ENCODE data around the gene PLCD3.

Gene PLCD3

GRCh38 chr17:45118691-45119090 lies 13.6 kb downstream of the PLCD3 start:
- no peaks in the 10 kb centered on the region for H3K36me3 ChIP-seq (ENCODE audit: control insufficient read depth, insufficient read depth, low read length)
- H3K27ac ChIP-seq (ENCODE audit: low read depth, low read length), result no peak overlapping the region
- H3K9ac ChIP-seq (ENCODE audit: low read length), result no peak overlapping the region
- H3K79me1 ChIP-seq (ENCODE audit: low read length), result no peaks in the 10 kb centered on the region
- no peak for DNase-seq
- H3K27me3 ChIP-seq (ENCODE audit: insufficient read depth, low read length, poor library complexity), result no peaks in the 10 kb centered on the region
- H4K8ac ChIP-seq (ENCODE audit: low read depth, low read length), result no peak overlapping the region
- H3K4me1 ChIP-seq (ENCODE audit: control insufficient read depth, low read depth, low read length), result no peaks in the 10 kb centered on the region
- H2AK5ac ChIP-seq (ENCODE audit: low read length), result no peak overlapping the region
- no peak overlapping the region for H3K18ac ChIP-seq (ENCODE audit: low read length)
- H3K4me3 ChIP-seq (ENCODE audit: low read length), result no peak overlapping the region
- no peak overlapping the region for H3K4ac ChIP-seq (ENCODE audit: low read depth, low read length)
- no peak overlapping the region for H4K5ac ChIP-seq (ENCODE audit: low read length)
- no peak overlapping the region for H3K56ac ChIP-seq (ENCODE audit: low read length)
- H3K4me2 ChIP-seq (ENCODE audit: low read length), result no peak overlapping the region
- no peak overlapping the region for H2BK15ac ChIP-seq (replicated peaks; ENCODE audit: low read depth)
- H2BK120ac ChIP-seq (ENCODE audit: low read depth, low read length), result no peak overlapping the region
- WGBS (ENCODE audit: extremely low coverage, insufficient coverage, low lambda C conversion rate), result no CpG with 5 or more reads among the region's 23 CpGs
- no peaks in the 10 kb centered on the region for H3K79me2 ChIP-seq (ENCODE audit: control insufficient read depth, insufficient read depth, low read length)
- no peak overlapping the region for H3K23ac ChIP-seq (ENCODE audit: low read length)
- no peak overlapping the region for H2BK5ac ChIP-seq (ENCODE audit: low read length)

GRCh38 chr17:45117848-45118646 lies 14.3 kb downstream of the PLCD3 start:
- H3K79me2 ChIP-seq (ENCODE audit: control insufficient read depth, insufficient read depth, low read length), result no peaks in the 10 kb centered on the region
- no peak overlapping the region for H3K56ac ChIP-seq (ENCODE audit: low read length)
- H3K4ac ChIP-seq (ENCODE audit: low read depth, low read length), result no peak overlapping the region
- no peak for DNase-seq
- H2BK15ac ChIP-seq (replicated peaks; ENCODE audit: low read depth), result no peak overlapping the region
- no peaks in the 10 kb centered on the region for H3K36me3 ChIP-seq (ENCODE audit: control insufficient read depth, insufficient read depth, low read length)
- H3K27ac ChIP-seq (ENCODE audit: low read depth, low read length), result no peak overlapping the region
- H2BK5ac ChIP-seq (ENCODE audit: low read length), result no peak overlapping the region
- H3K79me1 ChIP-seq (ENCODE audit: low read length), result no peaks in the 10 kb centered on the region
- H3K18ac ChIP-seq (ENCODE audit: low read length), result no peak overlapping the region
- no CpG with 5 or more reads among the region's 20 CpGs for WGBS (ENCODE audit: extremely low coverage, insufficient coverage, low lambda C conversion rate)
- H3K4me2 ChIP-seq (ENCODE audit: low read length), result no peak overlapping the region
- no peak overlapping the region for H3K9ac ChIP-seq (ENCODE audit: low read length)
- no peaks in the 10 kb centered on the region for H3K27me3 ChIP-seq (ENCODE audit: insufficient read depth, low read length, poor library complexity)
- H3K23ac ChIP-seq (ENCODE audit: low read length), result no peak overlapping the region
- no peak overlapping the region for H2BK120ac ChIP-seq (ENCODE audit: low read depth, low read length)
- H3K4me3 ChIP-seq (ENCODE audit: low read length), result no peak overlapping the region
- no peak overlapping the region for H4K8ac ChIP-seq (ENCODE audit: low read depth, low read length)
- H2AK5ac ChIP-seq (ENCODE audit: low read length), result no peak overlapping the region
- H3K4me1 ChIP-seq (ENCODE audit: control insufficient read depth, low read depth, low read length), result no peaks in the 10 kb centered on the region
- H4K5ac ChIP-seq (ENCODE audit: low read length), result no peak overlapping the region

- H3K4me3 ChIP-seq (ENCODE audit: low read length), result no peak overlapping the region
- no peaks in the 10 kb centered on the region for H3K4me1 ChIP-seq (ENCODE audit: control insufficient read depth, low read depth, low read length)
- H3K79me2 ChIP-seq (ENCODE audit: control insufficient read depth, insufficient read depth, low read length), result no peaks in the 10 kb centered on the region
- no peak overlapping the region for H3K56ac ChIP-seq (ENCODE audit: low read length)
- H2BK5ac ChIP-seq (ENCODE audit: low read length), result no peak overlapping the region
- no peak for DNase-seq
- WGBS (ENCODE audit: extremely low coverage, insufficient coverage, low lambda C conversion rate), result no CpG with 5 or more reads among the region's 4 CpGs
- no peaks in the 10 kb centered on the region for H3K27me3 ChIP-seq (ENCODE audit: insufficient read depth, low read length, poor library complexity)
- H2BK120ac ChIP-seq (ENCODE audit: low read depth, low read length), result no peak overlapping the region
- no peak overlapping the region for H3K4me2 ChIP-seq (ENCODE audit: low read length)
- H3K23ac ChIP-seq (ENCODE audit: low read length), result no peak overlapping the region
- no peak overlapping the region for H3K4ac ChIP-seq (ENCODE audit: low read depth, low read length)
- H3K79me1 ChIP-seq (ENCODE audit: low read length), result no peaks in the 10 kb centered on the region
- H3K9ac ChIP-seq (ENCODE audit: low read length), result no peak overlapping the region
- H2AK5ac ChIP-seq (ENCODE audit: low read length), result no peak overlapping the region
- no peak overlapping the region for H4K5ac ChIP-seq (ENCODE audit: low read length)
- H2BK15ac ChIP-seq (replicated peaks; ENCODE audit: low read depth), result no peak overlapping the region
- H3K27ac ChIP-seq (ENCODE audit: low read depth, low read length), result no peak overlapping the region
- no peaks in the 10 kb centered on the region for H3K36me3 ChIP-seq (ENCODE audit: control insufficient read depth, insufficient read depth, low read length)
- H4K8ac ChIP-seq (ENCODE audit: low read depth, low read length), result no peak overlapping the region
- no peak overlapping the region for H3K18ac ChIP-seq (ENCODE audit: low read length)
Observed at GRCh38 chr17:45117334-45117733, 15.0 kb downstream of the PLCD3 start.

GRCh38 chr17:45116434-45117016 lies 15.8 kb downstream of the PLCD3 start:
- no peak for DNase-seq
- no peak overlapping the region for H3K23ac ChIP-seq (ENCODE audit: low read length)
- H3K27me3 ChIP-seq (ENCODE audit: insufficient read depth, low read length, poor library complexity), result no peaks in the 10 kb centered on the region
- H4K5ac ChIP-seq (ENCODE audit: low read length), result no peak overlapping the region
- H3K27ac ChIP-seq (ENCODE audit: low read depth, low read length), result no peak overlapping the region
- H3K36me3 ChIP-seq (ENCODE audit: control insufficient read depth, insufficient read depth, low read length), result no peaks in the 10 kb centered on the region
- no peak overlapping the region for H3K4me2 ChIP-seq (ENCODE audit: low read length)
- no peak overlapping the region for H3K4ac ChIP-seq (ENCODE audit: low read depth, low read length)
- no peak overlapping the region for H3K18ac ChIP-seq (ENCODE audit: low read length)
- no peak overlapping the region for H2BK15ac ChIP-seq (replicated peaks; ENCODE audit: low read depth)
- no peak overlapping the region for H3K4me3 ChIP-seq (ENCODE audit: low read length)
- H2BK5ac ChIP-seq (ENCODE audit: low read length), result no peak overlapping the region
- no peaks in the 10 kb centered on the region for H3K79me2 ChIP-seq (ENCODE audit: control insufficient read depth, insufficient read depth, low read length)
- H3K79me1 ChIP-seq (ENCODE audit: low read length), result no peaks in the 10 kb centered on the region
- no peak overlapping the region for H2BK120ac ChIP-seq (ENCODE audit: low read depth, low read length)
- H3K4me1 ChIP-seq (ENCODE audit: control insufficient read depth, low read depth, low read length), result no peaks in the 10 kb centered on the region
- no CpG with 5 or more reads among the region's 10 CpGs for WGBS (ENCODE audit: extremely low coverage, insufficient coverage, low lambda C conversion rate)
- H3K56ac ChIP-seq (ENCODE audit: low read length), result no peak overlapping the region
- no peak overlapping the region for H3K9ac ChIP-seq (ENCODE audit: low read length)
- H4K8ac ChIP-seq (ENCODE audit: low read depth, low read length), result no peak overlapping the region
- H2AK5ac ChIP-seq (ENCODE audit: low read length), result no peak overlapping the region

- Histone ChIP-seq H3K4ac (ENCODE audit: low read depth, low read length) (no peak overlapping the region), H3K36me3 (ENCODE audit: control insufficient read depth, insufficient read depth, low read length) (no peaks in the 10 kb centered on the region), H3K4me2 (ENCODE audit: low read length) (no peak overlapping the region), H2BK15ac (replicated peaks; ENCODE audit: low read depth) (no peak overlapping the region), H3K4me3 (ENCODE audit: low read length) (no peak overlapping the region), H3K23ac (ENCODE audit: low read length) (no peak overlapping the region), H3K9ac (ENCODE audit: low read length) (no peak overlapping the region), H4K8ac (ENCODE audit: low read depth, low read length) (no peak overlapping the region), H3K56ac (ENCODE audit: low read length) (no peak overlapping the region), H3K79me2 (ENCODE audit: control insufficient read depth, insufficient read depth, low read length) (no peaks in the 10 kb centered on the region), H2BK5ac (ENCODE audit: low read length) (no peak overlapping the region), H2BK120ac (ENCODE audit: low read depth, low read length) (no peak overlapping the region), H3K4me1 (ENCODE audit: control insufficient read depth, low read depth, low read length) (no peaks in the 10 kb centered on the region), H2AK5ac (ENCODE audit: low read length) (no peak overlapping the region), H3K27me3 (ENCODE audit: insufficient read depth, low read length, poor library complexity) (no peaks in the 10 kb centered on the region), H3K79me1 (ENCODE audit: low read length) (no peaks in the 10 kb centered on the region), H4K5ac (ENCODE audit: low read length) (no peak overlapping the region), H3K27ac (ENCODE audit: low read depth, low read length) (no peak overlapping the region), H3K18ac (ENCODE audit: low read length) (no peak overlapping the region)
- DNase-seq, result no peak
- no CpG with 5 or more reads among the region's 11 CpGs for WGBS (ENCODE audit: extremely low coverage, insufficient coverage, low lambda C conversion rate)
Observed at GRCh38 chr17:45115871-45116270, 16.4 kb downstream of the PLCD3 start.

All from mesendoderm (in vitro differentiated cells).